H1 (cell line): ENCODE results near the gene SFXN2. TPM values are rescaled to one million over a fixed set of nuclear protein-coding genes. Genes with fewer than 3 reads are reported as not detected.

Experiments
- RAD21 ChIP-seq, 2 experiments: IDR thresholded peaks in 1 of 2; conservative IDR thresholded peaks in 1 of 2; 2 replicates each; pipeline ENCODE4 v1.6.1; 2011; ENCODE audit warnings: low read depth in 2 of 2, low read length in 2 of 2, improper control_type of control experiment in 1 of 2, inconsistent platforms in 1 of 2, mild to moderate bottlenecking in 1 of 2, moderate library complexity in 1 of 2
- SIRT6 ChIP-seq: IDR thresholded peaks from one replicate; pipeline ENCODE4 v1.7.1; 2012; ENCODE audit warnings: low read length, inconsistent platforms
- SIX5 ChIP-seq: IDR thresholded peaks from 2 replicates; pipeline ENCODE4 v1.6.1; 2011; ENCODE audit warnings: mild to moderate bottlenecking, low read depth, low read length
- TAF1 ChIP-seq: IDR thresholded peaks from 2 replicates; pipeline ENCODE4 v1.6.1; 2011; ENCODE audit warnings: mild to moderate bottlenecking, low read depth, low read length
- TCF12 ChIP-seq: IDR thresholded peaks from 2 replicates; pipeline ENCODE4 v1.6.1; 2011; ENCODE audit warnings: low read depth, mild to moderate bottlenecking, low read length
- polyA plus RNA-seq, 7 experiments: library from polyadenylated mRNA; depleted of rRNA in 3 of 7; stranded (reverse) in 5 of 7; unstranded in 2 of 7; fragments of >200 nt in 5 of 7; fragments of 200-250 nt in 2 of 7; gene quantifications; 1 replicate in 5 of 7; 2 replicates in 1 of 7; 4 replicates in 1 of 7; pipeline versions ENCODE4 v1.2.1 to v1.2.3, GENCODE V29; 2011 to 2013; ENCODE audit warnings: missing spikeins in 2 of 7, mixed read lengths in 2 of 7
- total RNA-seq: library from RNA; stranded (reverse); fragmentation: NEBNext Ultra II Directional; extraction: Animal tissue kit (Norgen Biotek cat#: 25700); gene quantifications from 2 replicates; pipeline ENCODE4 v1.2.1, GENCODE V29; 2021

Gene SFXN2
- total and polyA plus RNA-seq, 2 of the 8 experiments (the other 6 are each of a cell fraction or from before 2014, with no cell fraction given), result 20.5 to 23.5 TPM

GRCh38 chr10:102732661-102733060 lies 18.2 kb downstream of the SFXN2 start (continued):
- TF ChIP-seq TCF12 (no peak), SIX5 (no peak), RAD21 (IDR thresholded peaks at IDR 0.05 in 1 of 2, conservative IDR thresholded peaks at IDR 0.05 in 1 of 2; ENCODE audit: low read depth in 2 of 2, low read length in 2 of 2) (no peak), SIRT6 (no peak), TAF1 (no peak)
